ENCODE measurements around the gene SRP68. TPM values are rescaled to one million over a fixed set of nuclear protein-coding genes. Genes with fewer than 3 reads are reported as not detected.
A peak's percentile ranks its signal among the peaks of the same experiment; 100 is the strongest.

SRP68 gene
- total and polyA plus RNA-seq, 9 of the 15 experiments (the other 6 are each of a cell fraction or from before 2014, with no cell fraction given) = 29.4 to 92.6 (median 36.2) TPM

DNA sequence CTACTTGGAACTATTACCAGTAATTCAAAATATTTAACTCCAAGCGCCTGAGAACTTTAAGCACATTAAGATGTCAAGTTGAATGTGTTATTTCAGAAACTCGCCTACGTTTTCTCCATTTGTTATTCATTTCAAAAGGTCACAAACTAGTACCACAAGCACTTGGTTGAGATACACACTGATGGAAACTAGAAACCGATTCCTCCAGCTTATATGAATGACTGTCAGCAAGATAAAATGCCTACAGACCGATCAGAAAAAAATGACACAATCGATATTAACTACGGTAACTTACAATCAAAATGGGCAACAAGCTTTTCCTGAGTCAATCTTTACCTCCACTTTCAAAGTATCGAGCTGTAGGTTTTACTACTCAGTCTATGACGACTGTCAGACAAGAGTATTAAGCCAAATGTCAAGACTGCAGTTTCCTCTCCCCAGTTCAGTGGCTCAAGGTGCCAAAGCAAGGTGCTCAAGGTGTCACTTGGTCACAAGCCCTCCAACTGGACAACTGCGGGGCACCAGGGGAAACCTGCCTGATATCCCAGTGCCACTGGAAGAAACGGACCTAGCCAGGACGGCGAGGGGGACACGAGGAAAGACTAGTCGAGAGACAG lies 678 bp downstream of the SRP68 start:
- peak in 1 of 2 experiments; percentile 35; a peak in 1 of 4 replicates for TF ChIP-seq SIN3A (IDR thresholded peaks at IDR 0.05; ENCODE audit: borderline replicate concordance in 2 of 2, control insufficient read depth in 1 of 2, low read depth in 2 of 2, low read length in 2 of 2)
- no peak for TF ChIP-seq NBN (IDR thresholded peaks at IDR 0.05; ENCODE audit: low read depth)
- TF ChIP-seq, protein P1, sequence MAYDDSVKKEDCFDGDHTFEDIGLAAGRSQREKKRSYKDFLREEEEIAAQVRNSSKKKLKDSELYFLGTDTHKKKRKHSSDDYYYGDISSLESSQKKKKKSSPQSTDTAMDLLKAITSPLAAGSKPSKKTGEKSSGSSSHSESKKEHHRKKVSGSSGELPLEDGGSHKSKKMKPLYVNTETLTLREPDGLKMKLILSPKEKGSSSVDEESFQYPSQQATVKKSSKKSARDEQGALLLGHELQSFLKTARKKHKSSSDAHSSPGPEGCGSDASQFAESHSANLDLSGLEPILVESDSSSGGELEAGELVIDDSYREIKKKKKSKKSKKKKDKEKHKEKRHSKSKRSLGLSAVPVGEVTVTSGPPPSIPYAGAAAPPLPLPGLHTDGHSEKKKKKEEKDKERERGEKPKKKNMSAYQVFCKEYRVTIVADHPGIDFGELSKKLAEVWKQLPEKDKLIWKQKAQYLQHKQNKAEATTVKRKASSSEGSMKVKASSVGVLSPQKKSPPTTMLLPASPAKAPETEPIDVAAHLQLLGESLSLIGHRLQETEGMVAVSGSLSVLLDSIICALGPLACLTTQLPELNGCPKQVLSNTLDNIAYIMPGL (CRISPR knock-in tag; IDR thresholded peaks at IDR 0.05) = 0 out of 2 replicates have a peak, but pooled peaks have one; percentile 13
- 0 out of 2 replicates have a peak, but pooled peaks have one; percentile 38 for TF ChIP-seq NCOA6 (IDR thresholded peaks at IDR 0.05)
- no peak for TF ChIP-seq STAT5A (IDR thresholded peaks at IDR 0.05; ENCODE audit: borderline replicate concordance, low read length)
- TF ChIP-seq STAT6 (CRISPR knock-in tag; IDR thresholded peaks at IDR 0.05) = peak; percentile 77
- TF ChIP-seq CHD1 (IDR thresholded peaks at IDR 0.05; ENCODE audit: low read length) = peak; percentile 67
- TF ChIP-seq ELF1 (tag; IDR thresholded peaks at IDR 0.05) = peak; percentile 49
- intact Hi-C loops (cut with micrococcal nuclease) = no loop called here
- Histone ChIP-seq H3K27me3 (ENCODE audit: control insufficient read depth in 2 of 2, insufficient read depth in 2 of 2, low read length in 2 of 2) (peaks cover 12 to 19% of the 10 kb centered on the region in 2 experiments; a peak in 3 of 5 replicates), H3K9ac (ENCODE audit: insufficient read depth in 1 of 2, low read depth in 2 of 2, low read length in 2 of 2) (peak overlapping the region; percentile 92 to 98), H3K4me1 (replicated peaks in 1 of 2; ENCODE audit: control insufficient read depth in 2 of 2, insufficient read depth in 2 of 2, low read length in 2 of 2) (peaks cover 5 to 38% of the 10 kb centered on the region in 2 experiments), H4K20me1 (replicated peaks; ENCODE audit: control insufficient read depth, insufficient read depth, low read length) (peaks cover 13% of the 10 kb centered on the region; the same call in 1 of the 2 replicates), H3K9me3 (replicated peaks; ENCODE audit: control insufficient read depth, insufficient read depth, low read depth, low read length) (no peaks in the 10 kb centered on the region), H3K79me2 (ENCODE audit: control insufficient read depth, insufficient read depth, low read length) (peaks cover 46% of the 10 kb centered on the region), H3K9me1 (ENCODE audit: control insufficient read depth, insufficient read depth, low read length) (peaks cover 5% of the 10 kb centered on the region), H3K27ac (ENCODE audit: extremely low read depth, low read depth, low read length) (peak overlapping the region; percentile 80), H3K4me2 (ENCODE audit: insufficient read depth, low read length) (peak overlapping the region; percentile 99), H3K36me3 (ENCODE audit: control insufficient read depth, insufficient read depth, low read length) (peaks cover 35% of the 10 kb centered on the region), H2AFZ (ENCODE audit: low read depth, low read length) (peak overlapping the region; percentile 99), H3K4me3 (peak overlapping the region; percentile 79)
- ATAC-seq (peak; percentile 23; the same call in 2 of the 3 replicates), DNase-seq (ENCODE audit: extremely low read depth in 1 of 4, low spot score in 3 of 4) (peak in 2 of 4 experiments; percentile 33 to 44), FAIRE-seq (peak; percentile 46)
- 0% methylated on average over 15 of the region's 15 CpGs for WGBS (ENCODE audit: insufficient coverage, low coverage, missing lambda C conversion rate)
- CTCF ChIA-PET (ENCODE audit: low intra/inter-chr PET ratio) = interaction anchor here (0.6 kb wide), 1 partner anchor 371 kb away, joined by 3 read pairs; no protein-coding TSS in a partner anchor
- BruUV-seq (replicated peaks) = TSS peak; percentile 76
- POLR2A ChIA-PET = interaction anchor here (0.5 to 3.1 kb wide), 14 partner anchors 8 to 1322 kb away, joined by 3 to 33 read pairs (median 4); partner anchors contain the start of gene UBALD2
- in situ Hi-C loops (cut with MboI) = no loop called here
